Measurements from ENCODE around the gene NUDT13.

GRCh38 chr10:73079779-73080541 is 30.3 kb upstream of the NUDT13 start:
- TF ChIP-seq POLR2A (IDR thresholded peaks at IDR 0.05) = no peak
- TF ChIP-seq CTCF (IDR thresholded peaks at IDR 0.05) = no peak

Data from testis (tissue), 2 donors.